ENCODE measurements around the gene PTPRB. TPM values are rescaled to one million over a fixed set of nuclear protein-coding genes. Genes with fewer than 3 reads are reported as not detected.

The PTPRB gene
- total RNA-seq, 6 experiments from 2014 or later: 12.7 to 35.9 (median 16.9) TPM

- Histone ChIP-seq H3K27me3 (no peaks in the 10 kb centered on the region), H3K27ac (no peak overlapping the region), H3K36me3 (no peaks in the 10 kb centered on the region), H3K4me3 (no peak overlapping the region), H3K4me1 (no peaks in the 10 kb centered on the region), H3K9me3 (no peaks in the 10 kb centered on the region)
- 35% methylated on average over 3 of the region's 3 CpGs for WGBS (ENCODE audit: insufficient coverage, low coverage, low lambda C conversion rate, missing lambda C conversion rate)
- intact Hi-C loops (cut with DNase I): loop anchor here (10.0 kb wide), 2 partner anchors 667 to 687 kb away; no protein-coding TSS in a partner anchor
- DNase-seq (no peak), ATAC-seq (peak in 2 of 4 donors; percentile 29 to 88)
- TF ChIP-seq POLR2A (IDR thresholded peaks at IDR 0.05) (no peak), CTCF (IDR thresholded peaks at IDR 0.05) (no peak)
Observed at GRCh38 chr12:70571705-70572268, 65.4 kb downstream of the PTPRB start.

GRCh38 chr12:70571029-70571428 is 66.2 kb downstream of the PTPRB start:
- intact Hi-C loops (cut with DNase I): loop anchor here (10.0 kb wide), 2 partner anchors 666 to 686 kb away; no protein-coding TSS in a partner anchor
- Histone ChIP-seq H3K27ac (no peak overlapping the region), H3K4me1 (no peaks in the 10 kb centered on the region), H3K4me3 (no peak overlapping the region), H3K36me3 (no peaks in the 10 kb centered on the region), H3K9me3 (no peaks in the 10 kb centered on the region), H3K27me3 (no peaks in the 10 kb centered on the region)
- TF ChIP-seq POLR2A (IDR thresholded peaks at IDR 0.05) (no peak), CTCF (IDR thresholded peaks at IDR 0.05) (no peak)
- ATAC-seq (no peak), DNase-seq (no peak)
- 89% methylated on average over 8 of the region's 8 CpGs for WGBS (ENCODE audit: insufficient coverage, low coverage, low lambda C conversion rate, missing lambda C conversion rate)

DNA sequence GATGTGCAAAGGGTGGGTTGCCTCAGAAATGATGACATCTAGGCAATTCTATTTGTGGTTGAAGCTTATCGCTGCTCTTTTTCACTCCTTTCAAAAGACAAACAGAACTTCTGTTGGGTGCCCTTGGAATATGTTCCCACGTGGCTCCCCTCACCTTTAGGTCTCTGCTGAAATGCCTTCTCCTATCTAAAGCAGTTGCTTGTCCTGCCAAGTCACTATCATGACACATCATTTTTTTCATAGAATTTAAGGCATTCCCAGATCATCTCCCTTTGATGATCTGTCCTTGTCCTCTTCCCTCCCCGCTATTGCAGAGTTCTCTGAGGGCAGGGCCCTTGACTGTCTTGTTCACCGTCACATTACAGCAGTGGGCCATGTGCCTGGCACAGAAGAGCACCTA is 75.7 kb downstream of the PTPRB start:
- H3K4me1 ChIP-seq: no peaks in the 10 kb centered on the region
- ATAC-seq (no peak), DNase-seq (no peak)
- no peaks in the 10 kb centered on the region for H3K9me3 ChIP-seq
- 41% methylated on average over 4 of the region's 4 CpGs for WGBS (ENCODE audit: insufficient coverage, low coverage, low lambda C conversion rate, missing lambda C conversion rate)
- no peak overlapping the region for H3K27ac ChIP-seq
- no peaks in the 10 kb centered on the region for H3K27me3 ChIP-seq
- TF ChIP-seq CTCF (IDR thresholded peaks at IDR 0.05) (no peak), POLR2A (IDR thresholded peaks at IDR 0.05) (no peak)
- intact Hi-C loops (cut with DNase I): no loop called here
- H3K36me3 ChIP-seq: no peaks in the 10 kb centered on the region
- H3K4me3 ChIP-seq: no peak overlapping the region

- no peaks in the 10 kb centered on the region for H3K4me1 ChIP-seq
- no peak overlapping the region for H3K27ac ChIP-seq
- no peak for TF ChIP-seq POLR2A (IDR thresholded peaks at IDR 0.05)
- no peaks in the 10 kb centered on the region for H3K9me3 ChIP-seq
- WGBS (ENCODE audit: insufficient coverage, low coverage, low lambda C conversion rate, missing lambda C conversion rate): 73% methylated on average over 7 of the region's 7 CpGs
- H3K36me3 ChIP-seq: no peaks in the 10 kb centered on the region
- no peak for ATAC-seq
- H3K4me3 ChIP-seq: no peak overlapping the region
- DNase-seq: no peak
- intact Hi-C loops (cut with DNase I): no loop called here
- no peaks in the 10 kb centered on the region for H3K27me3 ChIP-seq
Observed at GRCh38 chr12:70560671-70561070, 76.6 kb downstream of the PTPRB start.

GRCh38 chr12:70559390-70559789 is 77.8 kb downstream of the PTPRB start:
- Histone ChIP-seq H3K27ac (no peak overlapping the region), H3K9me3 (no peaks in the 10 kb centered on the region), H3K4me1 (no peaks in the 10 kb centered on the region), H3K4me3 (no peak overlapping the region), H3K36me3 (no peaks in the 10 kb centered on the region), H3K27me3 (no peaks in the 10 kb centered on the region)
- 53% methylated on average over 5 of the region's 5 CpGs for WGBS (ENCODE audit: insufficient coverage, low coverage, low lambda C conversion rate, missing lambda C conversion rate)
- ATAC-seq (no peak), DNase-seq (no peak)
- intact Hi-C loops (cut with DNase I): no loop called here
- TF ChIP-seq CTCF (IDR thresholded peaks at IDR 0.05) (no peak), POLR2A (IDR thresholded peaks at IDR 0.05) (no peak)
